GM18907 (cell line): ENCODE results near the gene ERBB2.

Experiments
- ATAC-seq: cut with Tn5 transposase; IDR thresholded peaks from one replicate; pipeline ENCODE4 v1.9.1; 2021; ENCODE audit warnings: mild to moderate bottlenecking, moderate library complexity; ENCODE audit not compliant: unreplicated experiment

Gene ERBB2

DNA sequence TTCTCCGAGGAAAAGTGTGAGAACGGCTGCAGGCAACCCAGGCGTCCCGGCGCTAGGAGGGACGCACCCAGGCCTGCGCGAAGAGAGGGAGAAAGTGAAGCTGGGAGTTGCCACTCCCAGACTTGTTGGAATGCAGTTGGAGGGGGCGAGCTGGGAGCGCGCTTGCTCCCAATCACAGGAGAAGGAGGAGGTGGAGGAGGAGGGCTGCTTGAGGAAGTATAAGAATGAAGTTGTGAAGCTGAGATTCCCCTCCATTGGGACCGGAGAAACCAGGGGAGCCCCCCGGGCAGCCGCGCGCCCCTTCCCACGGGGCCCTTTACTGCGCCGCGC is at the start of gene ERBB2:
Gene ERBB2 (plus strand): TSS at position 247 of the 330 bp plus-strand sequence. CDS start 175 bp downstream, outside the sequence.
- no peak for ATAC-seq

DNA sequence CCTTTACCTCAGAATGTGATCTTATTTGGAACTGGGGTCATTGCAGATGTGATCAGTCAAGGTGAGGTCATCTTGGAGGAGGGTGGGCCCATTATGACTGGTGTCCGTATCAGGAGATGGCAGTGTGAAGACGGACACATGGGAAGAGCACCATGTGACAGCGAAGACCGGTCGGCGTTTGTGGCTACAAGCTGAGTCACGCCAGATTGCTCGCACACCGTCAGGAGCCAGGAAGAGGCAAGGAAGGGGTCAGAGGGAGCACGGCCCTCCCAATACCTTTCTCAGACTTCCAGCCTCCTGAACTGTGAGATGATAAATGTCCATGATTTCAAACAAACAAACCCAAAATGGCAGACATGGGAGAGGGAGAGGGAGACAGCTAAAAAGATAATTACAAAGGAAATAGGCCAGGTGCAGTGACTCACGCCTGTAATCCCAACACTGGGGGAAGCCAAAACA is 49.7 kb upstream of the ERBB2 start:
- ATAC-seq: no peak

DNA sequence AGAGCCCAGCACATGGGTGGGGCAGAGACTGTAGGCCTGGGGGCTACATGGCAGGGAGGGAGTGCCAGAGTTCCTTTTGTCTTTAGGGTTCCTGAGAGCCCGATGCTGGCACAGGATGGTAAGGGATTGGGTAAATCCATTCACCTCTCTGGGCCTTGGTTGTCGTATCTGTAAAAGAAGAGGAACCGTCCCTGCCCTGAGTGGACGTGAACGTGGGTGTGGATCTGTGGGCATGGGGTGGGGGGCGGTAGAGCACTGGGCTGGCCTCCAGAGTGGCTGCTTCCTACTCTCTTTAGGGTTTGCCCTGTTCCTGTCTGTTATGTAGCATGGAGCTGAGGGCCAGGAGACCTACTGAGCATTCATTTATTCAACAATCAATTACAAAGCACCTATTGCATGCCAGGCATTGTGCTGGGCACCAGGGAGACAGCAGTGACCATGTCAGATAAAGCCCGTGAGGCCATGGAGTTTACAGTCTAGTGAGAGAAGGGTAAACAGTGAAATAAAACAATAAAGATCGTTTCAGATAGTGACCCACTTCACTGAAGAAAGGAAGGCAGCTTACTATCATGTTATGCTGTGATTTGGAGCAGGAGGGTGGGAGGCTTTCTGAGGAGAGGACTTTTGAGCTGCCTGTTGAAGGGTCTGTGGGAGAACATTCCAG is 47.8 kb upstream of the ERBB2 start:
- no peak for ATAC-seq

DNA sequence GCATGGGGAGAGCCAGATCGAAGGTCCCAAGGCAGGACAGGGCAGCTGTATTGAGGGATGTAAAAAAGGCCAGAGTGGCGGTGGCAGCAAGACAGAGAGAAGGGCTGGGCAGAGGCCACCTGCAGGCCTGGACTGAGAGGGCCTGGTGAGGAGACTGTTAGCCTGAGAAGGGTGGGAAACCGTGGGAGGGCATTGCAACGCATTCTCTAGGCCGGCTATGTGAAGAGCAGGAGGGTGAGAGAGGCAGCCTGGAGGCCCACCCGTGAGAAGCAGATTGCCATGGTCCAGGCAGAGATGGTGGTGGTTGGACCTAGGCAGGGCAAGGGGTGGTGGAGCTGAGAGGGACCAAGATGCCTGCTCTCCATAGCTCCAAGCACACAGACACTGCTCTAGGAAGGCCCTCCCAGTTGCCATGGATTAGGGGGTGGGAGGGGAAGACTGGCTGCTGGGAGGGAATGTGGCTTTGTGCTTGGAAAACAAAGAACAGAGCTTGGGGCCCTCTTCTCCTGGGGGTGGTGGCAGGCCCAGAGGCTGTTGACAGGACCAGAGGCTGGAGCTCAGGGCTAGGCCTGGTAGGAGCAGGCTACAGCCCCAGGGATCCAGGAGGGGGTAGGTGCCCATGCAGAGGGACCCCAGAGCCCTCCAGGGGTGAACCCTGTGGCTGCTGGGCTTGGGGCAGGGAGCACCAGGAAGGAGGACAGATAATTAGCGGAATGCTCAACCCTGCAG is 47.1 kb upstream of the ERBB2 start:
- ATAC-seq: no peak

DNA sequence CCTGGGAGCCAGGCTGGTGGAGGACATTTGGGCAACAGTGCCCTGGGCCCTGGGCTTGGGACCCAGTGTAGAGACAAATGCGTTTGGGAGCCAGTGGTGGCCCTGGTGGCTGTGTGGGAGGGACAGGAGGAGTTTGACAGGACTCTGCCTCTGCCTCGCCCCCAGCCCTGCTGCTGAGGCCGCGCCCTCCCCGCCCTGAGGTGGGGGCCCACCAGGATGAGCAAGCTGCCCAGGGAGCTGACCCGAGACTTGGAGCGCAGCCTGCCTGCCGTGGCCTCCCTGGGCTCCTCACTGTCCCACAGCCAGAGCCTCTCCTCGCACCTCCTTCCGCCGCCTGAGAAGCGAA is 46.6 kb upstream of the ERBB2 start:
- no peak for ATAC-seq

DNA sequence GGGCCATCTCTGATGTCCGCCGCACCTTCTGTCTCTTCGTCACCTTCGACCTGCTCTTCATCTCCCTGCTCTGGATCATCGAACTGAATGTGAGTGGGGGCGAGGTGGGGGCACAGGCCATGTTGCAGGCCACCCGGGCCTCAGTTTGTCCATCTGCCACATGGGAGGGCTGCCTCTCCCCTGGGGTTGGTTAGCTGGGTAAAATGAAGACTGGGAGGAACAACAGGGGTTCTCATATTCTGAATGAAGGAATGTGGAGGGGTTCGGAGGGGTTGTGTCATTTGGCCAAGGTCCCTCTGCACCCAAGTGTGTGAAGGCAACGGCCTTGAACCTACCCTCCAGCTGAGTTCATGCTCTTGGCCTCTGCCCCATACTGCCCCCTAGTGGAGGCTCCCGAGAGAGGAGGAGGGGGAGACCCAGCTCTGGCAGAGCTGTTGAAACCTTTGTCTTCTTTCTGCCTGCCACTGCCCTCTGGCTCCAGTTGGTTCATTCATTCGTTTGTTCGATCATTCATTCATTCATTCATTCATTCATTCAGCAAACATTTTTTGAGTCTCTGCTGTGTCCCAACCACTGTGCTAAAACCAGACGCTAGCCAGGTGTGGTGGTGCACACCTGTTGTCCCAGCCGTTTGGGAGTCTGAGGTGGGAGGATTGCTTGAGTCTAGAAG is 46.1 kb upstream of the ERBB2 start:
- no peak for ATAC-seq

DNA sequence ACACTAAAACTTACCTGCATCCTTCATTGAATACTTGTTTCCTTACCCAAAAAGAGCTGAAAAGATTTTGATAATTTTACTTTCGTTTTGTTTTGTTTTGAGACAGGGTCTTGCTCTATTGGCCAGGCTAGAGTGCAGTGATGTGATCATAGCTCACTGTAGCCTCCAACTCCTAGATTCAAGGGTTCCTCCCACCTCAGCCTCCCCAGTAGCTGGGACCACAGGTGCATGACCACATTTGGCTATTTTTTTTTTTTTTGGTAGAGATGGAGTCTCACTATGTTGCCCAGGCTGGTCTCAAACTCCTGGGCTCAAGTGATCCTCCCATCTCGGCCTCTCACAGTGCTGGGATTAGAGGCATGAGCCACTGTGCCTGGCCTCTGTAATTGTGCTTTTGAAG is 44.8 kb upstream of the ERBB2 start:
- no peak for ATAC-seq

DNA sequence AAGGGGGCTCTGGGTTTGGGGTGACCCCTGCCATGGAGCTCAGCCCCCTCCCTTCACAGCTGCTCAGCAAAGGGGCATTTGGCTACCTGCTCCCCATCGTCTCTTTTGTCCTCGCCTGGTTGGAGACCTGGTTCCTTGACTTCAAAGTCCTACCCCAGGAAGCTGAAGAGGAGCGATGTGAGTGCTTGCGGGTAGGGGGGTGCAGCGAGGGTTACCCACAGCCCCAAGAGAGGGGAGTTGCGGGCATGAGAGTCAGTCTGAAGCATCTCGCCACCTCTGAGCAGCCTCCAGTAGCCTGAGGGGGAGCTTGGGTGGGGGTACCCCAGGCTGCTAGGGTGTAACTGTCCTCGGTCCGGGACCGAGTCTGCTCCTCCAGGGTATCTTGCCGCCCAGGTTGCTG is 41.5 kb upstream of the ERBB2 start:
- no peak for ATAC-seq

DNA sequence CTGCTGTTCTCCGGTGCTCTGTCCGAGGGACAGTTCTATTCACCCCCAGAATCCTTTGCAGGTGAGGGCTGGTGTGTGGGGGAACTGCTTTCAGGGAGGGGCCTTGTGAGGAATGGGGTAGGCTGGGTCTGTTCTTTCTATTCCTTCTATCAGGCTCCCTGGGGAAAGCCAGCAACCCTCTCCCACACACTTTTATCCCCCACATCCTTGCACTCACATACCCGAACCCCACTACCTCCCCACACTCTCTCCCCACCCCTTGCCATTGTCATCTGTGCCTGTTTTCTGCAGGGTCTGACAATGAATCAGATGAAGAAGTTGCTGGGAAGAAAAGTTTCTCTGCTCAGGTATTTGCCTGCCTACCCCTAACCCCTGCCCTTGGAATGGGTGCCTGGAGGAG is 41.1 kb upstream of the ERBB2 start:
- no peak for ATAC-seq

DNA sequence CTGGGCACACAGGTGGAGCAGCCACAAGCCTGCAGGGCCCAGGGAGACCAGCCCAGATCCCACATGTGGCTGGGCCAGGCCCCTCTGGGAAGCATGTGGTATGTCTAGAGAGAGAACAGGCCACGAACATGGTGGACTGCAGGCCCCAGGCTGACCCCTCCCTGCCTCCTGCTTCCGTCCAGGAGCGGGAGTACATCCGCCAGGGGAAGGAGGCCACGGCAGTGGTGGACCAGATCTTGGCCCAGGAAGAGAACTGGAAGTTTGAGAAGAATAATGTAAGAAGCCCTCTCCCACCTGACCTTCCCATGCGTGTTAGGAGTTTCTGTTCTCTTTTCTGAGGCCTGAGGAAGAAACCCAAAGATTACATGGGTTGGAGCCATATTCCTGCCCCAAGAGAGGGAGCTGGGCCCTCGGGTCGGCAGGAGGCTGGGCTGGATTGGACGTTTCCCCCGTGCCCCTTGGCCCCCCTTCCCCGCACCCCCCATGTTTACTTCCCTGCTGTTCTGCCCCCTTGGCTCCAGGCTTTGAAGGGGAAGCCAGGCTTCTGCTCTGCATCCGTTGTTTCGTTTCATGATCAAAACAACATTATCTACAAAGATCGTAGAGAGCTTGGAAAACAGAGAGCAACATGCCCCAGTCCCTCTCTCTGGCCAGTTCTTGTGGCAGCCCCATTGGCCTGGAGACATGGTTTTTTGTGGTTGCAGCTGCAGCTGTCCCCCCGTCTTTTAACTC is 40.4 kb upstream of the ERBB2 start:
- ATAC-seq: no peak

DNA sequence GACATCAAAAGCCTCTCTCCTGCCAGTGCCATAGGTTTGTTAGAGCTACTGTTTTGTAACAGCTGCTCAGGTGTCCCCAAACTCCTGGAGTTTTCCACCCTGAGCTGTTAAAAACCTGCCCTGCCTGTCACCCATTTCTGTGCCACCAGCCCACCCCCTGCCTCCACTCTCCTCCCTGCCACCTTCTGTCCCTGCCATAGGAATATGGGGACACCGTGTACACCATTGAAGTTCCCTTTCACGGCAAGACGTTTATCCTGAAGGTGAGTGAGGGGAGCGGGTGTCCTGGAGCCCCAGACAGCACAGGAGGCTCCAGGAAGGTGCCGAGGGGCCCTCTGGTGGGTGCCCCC is 39.9 kb upstream of the ERBB2 start:
- ATAC-seq: no peak

DNA sequence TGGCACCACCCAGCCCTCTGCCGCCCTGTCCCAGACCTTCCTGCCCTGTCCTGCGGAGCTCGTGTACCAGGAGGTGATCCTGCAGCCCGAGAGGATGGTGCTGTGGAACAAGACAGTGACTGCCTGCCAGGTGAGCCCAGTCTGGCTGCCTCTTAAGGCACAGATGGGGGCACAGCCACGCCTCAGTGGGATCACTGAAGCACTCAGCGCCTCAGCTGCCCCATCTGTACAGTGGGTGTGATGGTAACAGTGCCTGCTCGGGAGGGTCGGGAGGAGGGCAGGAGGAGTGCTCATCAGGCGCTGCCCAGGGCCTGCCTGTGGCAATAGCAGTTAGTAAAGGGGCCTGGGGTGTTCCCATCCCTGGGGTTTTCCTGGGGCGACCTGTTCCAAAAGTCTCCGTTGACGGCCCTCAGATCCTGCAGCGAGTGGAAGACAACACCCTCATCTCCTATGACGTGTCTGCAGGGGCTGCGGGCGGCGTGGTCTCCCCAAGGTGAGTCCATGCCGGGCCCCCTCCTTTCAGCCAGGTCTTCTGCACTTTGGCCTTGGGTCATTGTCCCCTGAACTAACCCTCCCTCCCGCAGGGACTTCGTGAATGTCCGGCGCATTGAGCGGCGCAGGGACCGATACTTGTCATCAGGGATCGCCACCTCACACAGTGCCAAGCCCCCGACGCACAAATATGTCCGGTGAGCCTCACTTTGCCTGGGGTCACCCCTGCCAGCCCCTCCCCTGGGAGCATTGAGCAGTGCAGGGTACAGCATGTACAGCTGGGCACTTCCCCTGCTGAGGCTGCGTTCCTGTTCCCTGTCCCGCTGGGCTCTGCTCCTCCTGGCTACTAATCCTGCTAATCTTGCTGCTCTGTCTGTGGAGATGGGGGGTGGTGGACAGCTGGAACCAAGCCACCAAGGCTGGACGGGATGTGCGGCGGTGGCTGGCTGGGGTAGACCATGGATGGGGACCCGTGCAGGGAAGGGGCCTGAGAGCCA is 39.2 kb upstream of the ERBB2 start:
- no peak for ATAC-seq

DNA sequence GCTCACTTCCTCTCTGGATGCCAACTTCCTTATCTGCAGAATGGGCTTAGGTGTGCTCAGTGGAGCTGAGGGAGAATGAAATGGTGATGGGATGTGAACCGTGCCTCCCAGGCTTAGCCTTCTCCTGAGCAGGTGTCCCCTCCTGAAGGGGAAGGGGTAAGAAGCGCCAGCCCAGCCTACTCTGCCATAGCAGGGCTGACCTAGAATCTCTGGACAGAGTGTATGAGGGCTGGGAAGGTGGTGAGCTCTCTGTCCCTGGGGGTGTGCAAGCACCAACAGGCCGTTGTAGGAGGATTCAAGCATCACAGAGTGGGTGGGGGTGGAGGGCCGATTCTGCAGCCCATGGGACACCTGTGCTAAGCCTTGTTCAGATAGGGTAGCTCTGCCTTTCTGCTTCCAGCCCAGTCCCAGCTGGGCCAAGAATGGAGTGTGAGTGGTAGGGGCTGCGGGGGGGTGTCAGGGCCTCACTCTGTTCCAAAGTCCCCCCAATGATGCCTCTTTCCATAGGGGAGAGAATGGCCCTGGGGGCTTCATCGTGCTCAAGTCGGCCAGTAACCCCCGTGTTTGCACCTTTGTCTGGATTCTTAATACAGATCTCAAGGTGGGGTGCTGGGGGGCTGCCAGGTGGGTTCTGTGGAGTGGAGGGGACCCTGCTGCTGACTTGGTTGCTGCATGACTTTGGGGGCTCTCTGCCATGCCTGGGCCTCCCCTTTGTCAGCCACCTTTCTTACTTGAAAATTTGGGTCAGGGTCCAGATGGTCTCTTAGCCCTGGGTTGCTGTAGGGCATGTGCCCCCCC is 37.9 kb upstream of the ERBB2 start:
- ATAC-seq: no peak

DNA sequence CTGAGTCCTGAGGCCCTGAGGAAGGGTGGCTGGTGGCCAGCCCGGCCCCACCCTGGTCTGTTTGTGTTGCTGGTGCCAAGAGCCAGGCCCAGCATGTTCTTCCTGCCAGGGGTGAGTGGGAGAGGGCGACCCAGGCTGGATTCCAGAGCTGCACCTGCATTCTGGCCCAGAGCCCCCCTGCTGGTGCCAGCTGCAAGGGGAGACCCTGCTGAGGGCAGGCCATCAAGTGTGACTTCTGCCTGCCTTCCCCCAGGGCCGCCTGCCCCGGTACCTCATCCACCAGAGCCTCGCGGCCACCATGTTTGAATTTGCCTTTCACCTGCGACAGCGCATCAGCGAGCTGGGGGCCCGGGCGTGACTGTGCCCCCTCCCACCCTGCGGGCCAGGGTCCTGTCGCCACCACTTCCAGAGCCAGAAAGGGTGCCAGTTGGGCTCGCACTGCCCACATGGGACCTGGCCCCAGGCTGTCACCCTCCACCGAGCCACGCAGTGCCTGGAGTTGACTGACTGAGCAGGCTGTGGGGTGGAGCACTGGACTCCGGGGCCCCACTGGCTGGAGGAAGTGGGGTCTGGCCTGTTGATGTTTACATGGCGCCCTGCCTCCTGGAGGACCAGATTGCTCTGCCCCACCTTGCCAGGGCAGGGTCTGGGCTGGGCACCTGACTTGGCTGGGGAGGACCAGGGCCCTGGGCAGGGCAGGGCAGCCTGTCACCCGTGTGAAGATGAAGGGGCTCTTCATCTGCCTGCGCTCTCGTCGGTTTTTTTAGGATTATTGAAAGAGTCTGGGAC is 37.1 kb upstream of the ERBB2 start:
- no peak for ATAC-seq

DNA sequence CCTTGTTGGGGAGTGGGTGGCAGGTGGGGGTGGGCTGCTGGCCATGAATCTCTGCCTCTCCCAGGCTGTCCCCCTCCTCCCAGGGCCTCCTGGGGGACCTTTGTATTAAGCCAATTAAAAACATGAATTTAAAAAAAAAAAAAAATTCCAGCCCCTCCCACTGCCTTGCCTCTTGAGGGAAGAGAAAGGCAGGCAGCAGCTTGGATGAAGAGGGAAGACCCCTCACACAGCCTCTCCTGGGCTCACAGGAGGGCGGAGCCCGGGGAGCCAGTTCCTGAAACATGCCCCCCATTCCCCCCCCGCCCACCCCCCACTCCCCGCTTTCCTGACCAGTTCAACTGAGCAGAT is 36.5 kb upstream of the ERBB2 start:
- ATAC-seq: no peak

DNA sequence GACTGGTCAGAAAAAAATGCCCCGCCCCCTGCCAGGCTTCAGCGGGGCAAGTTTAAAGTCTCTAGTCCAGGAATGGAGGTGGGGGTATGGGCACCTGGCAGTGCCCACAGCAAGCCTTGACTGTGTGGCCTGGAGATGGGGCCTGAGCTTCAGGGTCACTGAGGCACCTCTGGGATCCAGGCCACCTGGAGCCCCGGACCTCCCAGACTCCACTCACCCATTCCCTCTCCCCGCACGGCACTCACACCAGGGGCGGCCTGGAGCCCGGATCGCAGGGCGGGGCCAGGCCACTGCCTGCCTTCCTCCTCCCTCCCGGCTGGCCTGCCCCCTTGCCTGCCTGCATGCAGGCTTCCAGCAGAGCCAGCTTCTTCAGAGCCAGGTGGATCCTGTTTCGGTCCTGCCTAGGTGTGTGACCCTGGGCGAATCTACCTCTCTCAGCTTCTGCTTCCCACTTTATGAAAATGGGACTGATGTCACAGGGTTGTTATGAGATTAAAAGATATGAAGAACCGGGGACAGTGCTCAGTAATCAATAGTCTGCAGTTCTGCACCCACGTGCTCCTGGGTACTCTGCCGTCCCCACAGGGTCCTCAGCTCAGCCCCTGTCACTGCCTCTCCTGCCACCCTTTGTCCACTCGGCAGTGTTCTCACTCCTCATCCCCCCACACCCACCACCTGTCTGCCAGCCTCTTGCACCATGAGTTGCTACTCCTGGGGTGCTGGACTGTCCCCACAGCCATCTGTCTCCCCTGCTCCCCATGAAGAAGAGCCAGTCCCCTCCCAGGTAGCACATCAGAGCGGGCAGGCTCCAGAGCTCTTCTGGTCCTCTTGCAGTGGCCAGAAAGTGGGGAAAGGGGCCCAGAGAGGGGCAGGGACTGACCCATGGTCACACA is 35.9 kb upstream of the ERBB2 start:
- ATAC-seq: no peak

DNA sequence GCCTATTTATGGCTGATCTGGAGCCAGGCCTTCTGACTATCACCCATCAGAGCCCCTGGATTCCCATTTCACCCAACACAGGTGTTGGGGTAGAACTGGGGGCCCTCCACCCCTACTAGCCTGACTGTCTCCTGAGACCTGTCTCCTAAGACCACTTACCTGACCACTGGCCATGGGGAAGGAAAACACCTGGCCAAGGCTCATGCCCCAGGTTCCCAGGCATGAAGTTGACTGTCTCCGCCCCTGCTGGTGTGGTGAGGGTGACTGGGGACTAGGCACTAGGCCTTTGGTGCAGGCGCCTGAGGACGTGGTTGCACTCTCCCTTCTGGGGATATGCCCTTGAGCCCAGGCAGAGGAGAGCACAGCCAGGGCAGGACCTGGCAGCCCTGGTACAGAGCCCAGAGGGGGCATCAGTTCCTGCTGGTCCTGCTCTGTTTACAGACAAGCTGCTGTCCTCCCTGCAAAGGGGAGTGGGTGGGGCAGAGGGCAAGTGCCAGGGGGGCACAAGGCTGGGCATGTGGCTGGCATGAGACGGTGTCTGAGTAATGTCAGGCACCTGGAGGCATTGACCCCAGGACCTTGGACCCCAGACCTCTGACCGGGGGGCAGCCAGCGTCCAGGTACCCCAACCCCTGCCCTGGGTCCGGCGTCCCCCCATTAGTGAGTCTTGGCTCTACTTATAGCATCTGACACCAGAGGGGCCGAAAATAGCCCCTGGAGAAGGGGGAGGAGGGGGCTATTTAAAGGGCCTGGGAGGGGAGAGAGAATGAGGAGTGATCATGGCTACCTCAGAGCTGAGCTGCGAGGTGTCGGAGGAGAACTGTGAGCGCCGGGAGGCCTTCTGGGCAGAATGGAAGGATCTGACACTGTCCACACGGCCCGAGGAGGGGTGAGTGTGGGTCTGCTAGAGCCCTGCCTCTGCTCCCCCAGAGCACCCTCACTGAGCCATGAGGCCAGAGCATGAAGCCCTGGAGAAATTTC is 35.0 kb upstream of the ERBB2 start, which contains the start of gene TCAP:
Gene TCAP (plus strand): TSS at position 769 of the 981 bp plus-strand sequence. CDS start 11 bp downstream, at position 780.
- ATAC-seq: no peak
